CD4-positive, alpha-beta T cell treated with Interleukin-4 for 4 hours (primary cell): ENCODE data around the gene KCNQ1.

ENCODE experiments used
- DNase-seq: peaks from one replicate; pipeline ENCODE4 v3.0.0-alpha.2; 2020

KCNQ1 gene

DNA sequence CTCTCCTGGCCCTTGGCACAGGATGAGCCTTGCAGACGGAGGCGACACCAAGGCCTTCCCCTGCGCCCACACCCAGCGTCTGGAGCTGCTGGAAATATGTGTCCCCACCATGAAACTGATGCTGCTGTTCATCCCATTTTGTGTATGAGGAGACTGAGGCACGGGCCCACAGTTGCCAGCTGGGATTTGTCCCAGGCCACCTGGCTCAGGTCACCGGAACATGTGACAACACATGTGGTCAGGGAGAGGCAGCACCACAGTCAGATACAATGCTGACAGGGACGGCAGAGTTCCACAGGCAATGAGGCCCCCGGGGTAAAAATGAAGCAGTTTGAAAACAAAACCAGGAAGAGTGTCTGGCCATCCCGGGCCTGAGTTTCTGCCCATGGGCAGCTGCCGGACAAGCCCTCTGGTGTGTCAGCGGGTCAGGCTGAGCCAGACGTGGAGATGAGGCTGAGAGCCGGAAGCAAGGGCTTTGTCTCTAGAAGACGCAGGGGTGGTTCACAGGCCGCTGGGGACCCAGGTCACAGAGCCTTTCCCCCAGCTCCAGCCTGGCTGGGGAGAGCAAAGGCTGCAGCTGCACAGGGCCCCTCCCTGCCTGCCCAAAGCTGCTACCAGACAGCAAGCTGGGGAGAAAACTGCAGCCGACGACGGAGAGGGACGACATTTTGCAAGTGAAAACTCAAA is 360.0 kb downstream of the KCNQ1 start:
- no peak for DNase-seq

- no peak for DNase-seq
Observed at GRCh38 chr11:2805388-2806056, 360.7 kb downstream of the KCNQ1 start.

GRCh38 chr11:2806351-2807024 is 361.7 kb downstream of the KCNQ1 start:
- no peak for DNase-seq

GRCh38 chr11:2807025-2807681 is 362.3 kb downstream of the KCNQ1 start:
- no peak for DNase-seq

DNA sequence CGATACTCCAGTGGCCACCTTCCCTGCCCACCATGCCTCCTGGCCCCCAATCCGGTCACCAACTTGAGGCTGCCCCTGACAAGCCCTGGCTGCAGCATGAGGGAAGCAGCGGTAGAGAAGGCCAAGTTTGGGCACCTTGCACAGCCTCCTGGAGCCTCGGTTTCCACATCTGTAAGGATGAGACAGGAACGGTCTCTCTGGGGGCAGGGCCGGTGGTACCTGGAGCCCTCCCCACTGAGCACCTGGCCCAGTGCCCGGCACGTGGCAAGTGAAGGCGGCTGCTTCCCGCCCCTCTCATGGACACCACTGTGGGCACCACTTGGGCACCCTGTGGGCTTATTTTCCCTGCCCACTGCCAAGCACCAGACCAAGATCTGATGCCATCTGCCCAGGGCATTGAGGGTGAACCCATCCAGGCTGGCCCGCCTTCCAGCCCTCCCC is 363.0 kb downstream of the KCNQ1 start:
- no peak for DNase-seq

DNA sequence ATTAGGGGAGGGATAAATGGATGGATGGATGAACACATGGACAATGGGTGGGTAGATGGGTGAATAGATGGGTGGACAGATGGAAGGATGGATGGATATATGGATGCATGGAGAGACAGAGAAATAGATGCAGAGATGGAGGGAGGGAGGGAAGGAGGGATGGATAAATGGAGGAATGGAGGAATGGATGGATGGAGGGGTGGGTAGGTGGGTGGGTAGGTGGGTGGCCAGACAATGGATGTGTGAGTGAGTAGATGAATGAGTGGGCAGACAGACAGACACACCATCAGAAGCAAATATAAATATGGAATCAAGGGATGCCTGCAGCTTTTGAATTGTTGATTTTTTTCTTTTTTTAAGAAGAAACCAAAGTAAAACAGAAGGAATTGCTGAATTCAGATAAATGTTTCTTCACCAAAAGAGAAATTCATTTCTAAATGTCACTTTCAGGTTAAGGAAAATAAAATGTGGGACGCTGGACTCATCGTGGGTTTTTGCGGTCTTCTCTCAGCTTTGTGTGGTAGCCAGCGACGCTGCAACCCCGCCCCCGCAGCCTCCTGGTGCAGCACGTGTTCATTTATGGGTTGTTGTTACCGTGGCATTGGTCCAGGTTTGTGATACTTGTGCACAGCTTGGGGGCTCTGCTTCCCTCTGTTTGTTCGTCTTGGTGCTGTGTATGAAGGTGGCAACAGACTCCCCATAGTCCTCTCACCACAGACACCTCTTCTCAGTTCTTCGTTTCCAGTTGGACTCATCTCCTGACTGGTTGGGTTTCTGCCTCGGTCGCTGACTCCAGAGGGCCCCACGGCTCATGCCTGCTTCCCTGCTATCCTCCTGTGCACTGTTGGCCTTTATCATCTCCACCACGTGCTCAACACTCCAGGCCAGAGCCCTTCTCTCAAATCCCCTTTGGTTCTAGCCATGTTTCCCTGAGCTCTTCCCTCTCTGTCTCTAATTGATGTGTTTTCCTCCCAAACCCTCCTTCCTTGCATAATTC is 364.3 kb downstream of the KCNQ1 start:
- no peak for DNase-seq

- no peak for DNase-seq
Observed at GRCh38 chr11:2809854-2810253, 365.0 kb downstream of the KCNQ1 start.

DNA sequence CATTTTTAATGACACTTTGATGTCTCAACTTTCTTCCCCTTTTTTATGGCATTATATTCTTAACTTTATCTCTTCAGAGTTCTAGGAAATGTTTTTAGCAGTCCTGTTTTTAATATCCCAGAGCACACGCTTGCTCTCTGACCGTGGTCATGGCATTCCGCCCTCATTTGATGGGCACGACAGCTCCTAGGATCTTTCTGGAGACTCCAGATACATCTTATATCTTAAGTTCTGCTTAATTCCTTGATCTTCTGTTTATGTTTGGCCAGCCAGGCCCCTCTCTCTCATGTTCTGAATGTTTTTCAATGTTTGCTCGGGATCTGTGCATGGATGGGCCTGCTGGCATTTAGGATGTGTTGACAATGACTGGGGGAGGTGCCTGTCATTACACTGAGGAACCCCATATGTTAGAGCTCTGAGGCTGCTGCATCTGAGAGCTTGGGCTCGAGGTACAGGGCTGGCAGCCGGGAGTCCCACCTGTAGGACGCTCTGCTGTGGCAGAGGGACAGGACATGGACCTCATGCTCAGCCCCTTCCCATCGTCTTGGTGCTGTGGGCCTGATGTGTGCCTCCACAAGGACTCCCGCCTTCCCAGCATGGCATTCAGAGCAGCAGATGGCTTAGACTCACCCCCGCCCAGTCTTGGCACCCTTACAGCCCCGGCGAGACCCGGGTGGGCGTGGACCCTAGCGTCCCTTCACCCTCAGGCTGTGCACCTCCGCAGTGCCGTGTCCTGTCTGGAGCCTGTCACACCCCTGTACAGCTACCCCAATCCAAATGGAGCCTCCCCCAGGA is 365.8 kb downstream of the KCNQ1 start:
- no peak for DNase-seq

- no peak for DNase-seq
Observed at GRCh38 chr11:2811206-2812091, 366.6 kb downstream of the KCNQ1 start.

GRCh38 chr11:2812371-2812991 is 367.7 kb downstream of the KCNQ1 start:
- no peak for DNase-seq

GRCh38 chr11:2813141-2813908 is 368.5 kb downstream of the KCNQ1 start:
- no peak for DNase-seq

DNA sequence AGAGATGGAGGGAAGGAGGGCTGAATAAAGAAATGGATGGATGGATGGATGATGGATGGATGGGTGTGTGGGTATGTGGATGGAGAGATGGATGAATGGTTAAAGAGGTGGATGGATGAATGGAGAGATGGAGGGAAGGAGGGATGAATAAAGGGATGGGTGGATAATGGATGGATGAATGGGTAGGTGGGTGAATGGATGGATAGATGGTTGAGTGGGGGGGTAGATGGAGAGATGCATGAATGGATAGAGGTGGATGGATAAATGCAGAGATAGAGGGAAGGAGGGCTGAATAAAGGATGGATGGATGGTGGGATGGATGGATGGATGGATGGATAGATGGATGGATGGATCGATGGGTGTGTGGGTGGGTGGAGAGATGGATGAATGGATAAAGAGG is 369.2 kb downstream of the KCNQ1 start:
- DNase-seq: no peak

DNA sequence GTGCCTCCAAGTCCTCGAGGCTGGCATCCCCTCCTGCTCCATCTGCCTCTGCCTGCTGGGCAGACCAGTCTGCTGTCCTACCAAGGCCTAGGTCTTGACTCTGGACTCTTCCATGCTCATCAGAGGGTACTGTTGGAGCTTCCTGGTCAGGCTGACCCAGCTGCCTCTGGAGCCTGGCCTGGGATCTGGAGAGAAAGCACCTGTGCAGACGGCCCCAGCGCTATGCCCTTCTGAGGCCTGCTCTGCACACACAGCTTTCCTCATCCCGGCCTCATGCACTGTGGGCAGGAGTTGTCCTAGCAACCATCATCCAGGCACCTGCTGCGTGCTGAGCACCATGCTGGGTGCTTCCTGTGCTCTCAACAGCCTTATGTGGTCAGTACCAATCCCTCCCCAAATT is 369.9 kb downstream of the KCNQ1 start:
- DNase-seq: no peak

GRCh38 chr11:2815762-2816496 is 371.1 kb downstream of the KCNQ1 start:
- no peak for DNase-seq

- DNase-seq: no peak
Observed at GRCh38 chr11:2816523-2816922, 371.7 kb downstream of the KCNQ1 start.

DNA sequence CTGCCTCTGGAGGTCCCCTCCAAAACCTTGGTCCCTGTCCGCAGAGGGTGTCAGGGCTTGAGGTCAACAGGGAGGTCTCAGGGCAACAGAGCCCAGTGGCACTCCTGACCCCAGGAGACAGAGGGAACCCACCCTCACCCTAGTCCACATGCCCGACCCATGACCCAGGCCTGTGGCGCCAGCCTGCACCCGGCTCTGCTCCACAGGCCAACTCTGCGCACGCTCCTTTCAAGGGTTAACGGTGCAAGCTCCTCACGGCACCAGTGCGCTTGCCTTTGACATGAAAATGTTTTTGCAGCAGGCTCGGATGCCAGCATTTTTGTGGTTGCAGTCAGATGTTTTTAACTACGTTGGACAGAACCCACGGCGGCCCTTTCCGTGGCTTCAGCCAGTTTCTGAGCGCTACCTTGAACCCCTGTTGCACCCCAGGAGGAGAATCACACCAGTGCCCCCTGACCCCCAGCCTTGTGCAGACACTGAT is 372.2 kb downstream of the KCNQ1 start:
- DNase-seq: no peak

- no peak for DNase-seq
Observed at GRCh38 chr11:2817431-2817830, 372.6 kb downstream of the KCNQ1 start.

- no peak for DNase-seq
Observed at GRCh38 chr11:2818021-2818420, 373.2 kb downstream of the KCNQ1 start.
